GM19438 (cell line): ENCODE data around the gene TBC1D25.
"Not testable (repeated sequence)": the region's sequence is repeated elsewhere in the genome, so short reads cannot be mapped to it uniquely, and the experiment has no call there.

ENCODE experiments used
- ATAC-seq: cut with Tn5 transposase; IDR thresholded peaks from one replicate; pipeline ENCODE4 v1.9.1; 2021; ENCODE audit warnings: low read depth; ENCODE audit not compliant: unreplicated experiment

Gene TBC1D25

GRCh38 chrX:48514868-48515460, 24.6 kb upstream of the TBC1D25 start:
- ATAC-seq: no peak

GRCh38 chrX:48515842-48516241, 23.7 kb upstream of the TBC1D25 start:
- no peak for ATAC-seq

GRCh38 chrX:48516285-48516684, 23.2 kb upstream of the TBC1D25 start:
- no peak for ATAC-seq

- no peak for ATAC-seq
These were observed 22.5 kb upstream of the TBC1D25 start for GRCh38 chrX:48516987-48517386.

- not testable (repeated sequence) for ATAC-seq
These were observed 20.0 kb upstream of the TBC1D25 start for GRCh38 chrX:48519481-48519880.

- no peak for ATAC-seq
These were observed 19.1 kb upstream of the TBC1D25 start for GRCh38 chrX:48520455-48520854.

GRCh38 chrX:48520976-48521352, 18.6 kb upstream of the TBC1D25 start:
- no peak for ATAC-seq

- peak; percentile 91 for ATAC-seq
These were observed 17.9 kb upstream of the TBC1D25 start, which contains the start of gene EBP for GRCh38 chrX:48521353-48522243. EBP (plus strand) TSS chrX:48521808; CDS start chrX:48523772, 1,964 bp downstream.

- ATAC-seq: no peak
These were observed 17.2 kb upstream of the TBC1D25 start for GRCh38 chrX:48522291-48522690.

- ATAC-seq: no peak
These were observed 15.8 kb upstream of the TBC1D25 start for GRCh38 chrX:48523682-48524081.

- not testable (repeated sequence) for ATAC-seq
These were observed 13.7 kb upstream of the TBC1D25 start for GRCh38 chrX:48525853-48526252.

- ATAC-seq: no peak
These were observed 8.8 kb upstream of the TBC1D25 start for GRCh38 chrX:48530736-48531135.

GRCh38 chrX:48531358-48531959, 8.1 kb upstream of the TBC1D25 start:
- ATAC-seq: no peak

- no peak for ATAC-seq
These were observed 7.4 kb upstream of the TBC1D25 start for GRCh38 chrX:48532161-48532560.

- no peak for ATAC-seq
These were observed 6.3 kb upstream of the TBC1D25 start for GRCh38 chrX:48533165-48533564.

GRCh38 chrX:48538641-48539344, 721 bp upstream of the TBC1D25 start:
- no peak for ATAC-seq

GRCh38 chrX:48540028-48540375, 488 bp downstream of the TBC1D25 start:
- peak; percentile 25 for ATAC-seq

GRCh38 chrX:48540480-48540879, 966 bp downstream of the TBC1D25 start:
- no peak for ATAC-seq

GRCh38 chrX:48541140-48541814, 1.8 kb downstream of the TBC1D25 start:
- ATAC-seq: no peak

GRCh38 chrX:48548871-48549270, 9.4 kb downstream of the TBC1D25 start:
- no peak for ATAC-seq
